ENCODE measurements around the gene POLA2.

Gene POLA2

GRCh38 chr11:65341856-65342255, 80.1 kb downstream of the POLA2 start:
- no peak for DNase-seq
